ENCODE measurements around the gene PLEKHD1. TPM values are rescaled to one million over a fixed set of nuclear protein-coding genes. Genes with fewer than 3 reads are reported as not detected.
"Not testable (repeated sequence)": the region's sequence is repeated elsewhere in the genome, so short reads cannot be mapped to it uniquely, and the experiment has no call there.

The PLEKHD1 gene
- total RNA-seq, 1 donor: under 0.01 TPM

DNA sequence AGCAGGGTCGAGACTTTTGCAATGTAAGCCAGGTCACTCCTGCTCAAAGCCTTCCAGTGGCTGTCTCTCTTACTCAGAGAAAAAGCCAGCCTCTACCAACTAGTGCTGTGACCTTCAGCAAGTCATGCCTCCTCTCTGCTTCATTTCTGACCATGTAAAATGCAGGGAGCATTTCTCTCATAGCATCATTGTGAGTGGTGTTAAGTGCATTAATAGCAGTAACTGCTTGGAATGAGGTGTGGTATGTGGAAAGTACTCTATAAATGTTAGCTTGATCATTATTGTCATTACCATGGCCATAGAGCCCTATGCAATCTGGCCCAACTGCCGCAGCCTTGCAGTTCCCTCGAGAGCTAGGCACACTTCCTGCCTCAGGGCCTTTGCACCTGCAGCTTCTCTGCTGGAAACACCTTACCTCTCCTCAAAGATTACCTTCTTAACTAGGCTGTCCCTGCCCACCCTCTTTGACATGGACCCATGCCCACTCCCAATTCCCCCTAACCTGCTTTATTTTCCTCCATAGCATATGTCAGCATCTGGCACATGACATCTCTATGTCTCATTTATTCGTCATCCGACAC is 10.9 kb downstream of the PLEKHD1 start:
- H3K4me3 ChIP-seq (ENCODE audit: insufficient read depth, low read length): no peak overlapping the region
- no peaks in the 10 kb centered on the region for H3K4me1 ChIP-seq (ENCODE audit: insufficient read depth, low read length)
- DNase-seq (ENCODE audit: insufficient read length, low spot score, missing footprints): no peak
- H3K27me3 ChIP-seq (ENCODE audit: insufficient read depth, low read length): peaks cover 24% of the 10 kb centered on the region
- H3K27ac ChIP-seq (ENCODE audit: low read depth, low read length): no peak overlapping the region
- H4K20me1 ChIP-seq (ENCODE audit: insufficient read depth, low read length): no peaks in the 10 kb centered on the region
- H3K9me3 ChIP-seq (ENCODE audit: low read depth, low read length): no peaks in the 10 kb centered on the region
- no peak overlapping the region for H3K4me2 ChIP-seq (ENCODE audit: insufficient read depth, low read length)
- H2AFZ ChIP-seq (ENCODE audit: low read length): no peak overlapping the region
- no peaks in the 10 kb centered on the region for H3K36me3 ChIP-seq (ENCODE audit: insufficient read depth, low read length)
- H3K79me2 ChIP-seq (ENCODE audit: insufficient read depth, low read length): no peaks in the 10 kb centered on the region
- no peak for TF ChIP-seq CTCF (IDR thresholded peaks at IDR 0.05; ENCODE audit: extremely low read depth, low read depth, low read length)

- not testable (repeated sequence) for H3K4me1 ChIP-seq (ENCODE audit: insufficient read depth, low read length); H3K36me3 ChIP-seq (ENCODE audit: insufficient read depth, low read length); H4K20me1 ChIP-seq (ENCODE audit: insufficient read depth, low read length); H3K4me2 ChIP-seq (ENCODE audit: insufficient read depth, low read length); H2AFZ ChIP-seq (ENCODE audit: low read length); DNase-seq (ENCODE audit: insufficient read length, low spot score, missing footprints); H3K9me3 ChIP-seq (ENCODE audit: low read depth, low read length); H3K79me2 ChIP-seq (ENCODE audit: insufficient read depth, low read length); H3K4me3 ChIP-seq (ENCODE audit: insufficient read depth, low read length); H3K27ac ChIP-seq (ENCODE audit: low read depth, low read length)
- H3K27me3 ChIP-seq (ENCODE audit: insufficient read depth, low read length): peaks cover 22% of the 10 kb centered on the region
Measured at GRCh38 chr14:69497866-69498265, 13.3 kb downstream of the PLEKHD1 start.

DNA sequence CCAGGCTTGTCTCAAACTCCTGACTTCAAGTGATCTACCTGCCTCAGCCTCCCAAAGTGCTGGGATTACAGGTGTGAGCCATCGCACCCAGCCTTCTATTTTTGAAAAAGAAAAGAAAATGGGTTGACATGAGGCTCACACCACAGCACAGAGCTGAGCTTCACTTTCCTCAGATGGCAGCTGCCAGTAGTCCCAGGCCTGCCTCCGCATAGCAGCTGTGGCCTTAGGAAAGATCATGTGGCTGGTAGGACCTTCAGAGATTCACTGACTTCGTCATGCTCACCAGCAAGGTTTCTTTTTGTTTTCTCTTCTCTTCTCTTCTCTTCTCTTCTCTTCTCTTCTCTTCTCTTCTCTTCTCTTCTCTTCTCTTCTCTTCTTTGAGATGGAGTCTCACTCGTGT is 13.8 kb downstream of the PLEKHD1 start:
- not testable (repeated sequence) for H3K9me3 ChIP-seq (ENCODE audit: low read depth, low read length); H3K4me2 ChIP-seq (ENCODE audit: insufficient read depth, low read length); H2AFZ ChIP-seq (ENCODE audit: low read length); H4K20me1 ChIP-seq (ENCODE audit: insufficient read depth, low read length); H3K27ac ChIP-seq (ENCODE audit: low read depth, low read length); DNase-seq (ENCODE audit: insufficient read length, low spot score, missing footprints); H3K79me2 ChIP-seq (ENCODE audit: insufficient read depth, low read length); H3K4me1 ChIP-seq (ENCODE audit: insufficient read depth, low read length); H3K4me3 ChIP-seq (ENCODE audit: insufficient read depth, low read length); H3K36me3 ChIP-seq (ENCODE audit: insufficient read depth, low read length)
- peaks cover 18% of the 10 kb centered on the region for H3K27me3 ChIP-seq (ENCODE audit: insufficient read depth, low read length)

- Histone ChIP-seq H4K20me1 (ENCODE audit: insufficient read depth, low read length) (no peaks in the 10 kb centered on the region), H3K9me3 (ENCODE audit: low read depth, low read length) (no peaks in the 10 kb centered on the region), H3K4me1 (ENCODE audit: insufficient read depth, low read length) (peaks cover 6% of the 10 kb centered on the region), H3K79me2 (ENCODE audit: insufficient read depth, low read length) (no peaks in the 10 kb centered on the region), H3K4me3 (ENCODE audit: insufficient read depth, low read length) (no peak overlapping the region), H3K27me3 (ENCODE audit: insufficient read depth, low read length) (peaks cover 16% of the 10 kb centered on the region), H3K4me2 (ENCODE audit: insufficient read depth, low read length) (no peak overlapping the region), H2AFZ (ENCODE audit: low read length) (no peak overlapping the region), H3K27ac (ENCODE audit: low read depth, low read length) (no peak overlapping the region), H3K36me3 (ENCODE audit: insufficient read depth, low read length) (no peaks in the 10 kb centered on the region)
- TF ChIP-seq CTCF (IDR thresholded peaks at IDR 0.05; ENCODE audit: extremely low read depth, low read depth, low read length): no peak
- no peak for DNase-seq (ENCODE audit: insufficient read length, low spot score, missing footprints)
Measured at GRCh38 chr14:69499436-69499835, 14.9 kb downstream of the PLEKHD1 start.

GRCh38 chr14:69500096-69500495 is 15.6 kb downstream of the PLEKHD1 start:
- H3K9me3 ChIP-seq (ENCODE audit: low read depth, low read length): no peaks in the 10 kb centered on the region
- H3K27ac ChIP-seq (ENCODE audit: low read depth, low read length): no peak overlapping the region
- H3K4me1 ChIP-seq (ENCODE audit: insufficient read depth, low read length): peaks cover 6% of the 10 kb centered on the region
- no peak for DNase-seq (ENCODE audit: insufficient read length, low spot score, missing footprints)
- no peak overlapping the region for H3K4me2 ChIP-seq (ENCODE audit: insufficient read depth, low read length)
- H3K4me3 ChIP-seq (ENCODE audit: insufficient read depth, low read length): no peak overlapping the region
- no peaks in the 10 kb centered on the region for H4K20me1 ChIP-seq (ENCODE audit: insufficient read depth, low read length)
- H2AFZ ChIP-seq (ENCODE audit: low read length): no peak overlapping the region
- H3K27me3 ChIP-seq (ENCODE audit: insufficient read depth, low read length): peaks cover 13% of the 10 kb centered on the region
- TF ChIP-seq CTCF (IDR thresholded peaks at IDR 0.05; ENCODE audit: extremely low read depth, low read depth, low read length): no peak
- H3K79me2 ChIP-seq (ENCODE audit: insufficient read depth, low read length): no peaks in the 10 kb centered on the region
- H3K36me3 ChIP-seq (ENCODE audit: insufficient read depth, low read length): no peaks in the 10 kb centered on the region
